ENCODE data around the gene PAK4. TPM values are rescaled to one million over a fixed set of nuclear protein-coding genes. Genes with fewer than 3 reads are reported as not detected.

The PAK4 gene
- total and polyA plus RNA-seq, 10 of the 15 experiments (the other 5 are each of a cell fraction or from before 2014, with no cell fraction given), result 0.08 to 19.3 (median 5.9) TPM

DNA sequence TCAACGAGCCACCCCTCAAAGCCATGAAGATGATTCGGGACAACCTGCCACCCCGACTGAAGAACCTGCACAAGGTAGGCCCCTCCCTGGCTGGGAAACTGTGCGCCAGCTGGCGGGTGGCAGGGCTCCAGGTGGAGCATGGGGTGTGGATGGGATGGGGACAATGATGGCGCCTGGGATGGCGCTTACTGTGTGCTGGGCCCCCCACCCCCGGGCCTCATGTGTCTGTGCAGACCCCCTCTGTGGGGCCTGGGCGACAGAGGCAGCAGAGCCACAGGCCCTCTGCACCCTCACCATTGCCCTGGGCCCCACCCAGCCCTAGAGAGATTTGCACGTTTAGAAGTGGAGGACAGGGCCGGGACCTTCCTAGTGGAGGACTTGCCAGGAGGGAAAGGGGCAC lies 52.1 kb downstream of the PAK4 start:
- intact Hi-C loops (cut with micrococcal nuclease; ENCODE audit: unreplicated experiment), result no loop called here
- Histone ChIP-seq H3K4me1 (ENCODE audit: control insufficient read depth, insufficient read depth, low read length) (no peaks in the 10 kb centered on the region), H3K36me3 (ENCODE audit: control insufficient read depth in 2 of 2, insufficient read depth in 2 of 2, low read length in 1 of 2) (peaks cover 0 to 11% of the 10 kb centered on the region in 2 experiments; a peak in 2 of 4 replicates), H4K20me1 (ENCODE audit: control insufficient read depth, insufficient read depth) (no peaks in the 10 kb centered on the region; the same call in 1 of the 2 replicates), H3K9me3 (replicated peaks; ENCODE audit: control insufficient read depth, insufficient read depth, low read length) (no peaks in the 10 kb centered on the region), H3K79me2 (ENCODE audit: control insufficient read depth, insufficient read depth, low read length) (no peaks in the 10 kb centered on the region), H3K9ac (ENCODE audit: control insufficient read depth, insufficient read depth, low read length) (no peak overlapping the region), H3K27ac (ENCODE audit: control insufficient read depth, insufficient read depth) (no peak overlapping the region), H2AFZ (ENCODE audit: control insufficient read depth, low read depth, low read length) (no peak overlapping the region), H3K4me3 (no peak overlapping the region), H3K4me2 (ENCODE audit: control insufficient read depth, insufficient read depth) (no peak overlapping the region), H3K27me3 (replicated peaks in 1 of 2; ENCODE audit: control insufficient read depth in 2 of 2, insufficient read depth in 2 of 2, low read length in 1 of 2) (no peaks in the 10 kb centered on the region)
- SMC1A ChIA-PET (ENCODE audit: uncharacterized antibody, unreplicated experiment), result no interaction called here
- FAIRE-seq (no peak), ATAC-seq (no peak), DNase-seq (ENCODE audit: low read depth, low spot score) (no peak)
- POLR2A ChIA-PET, result no interaction called here
- CTCF ChIA-PET, result interaction anchor here (1.0 kb wide), 1 partner anchor 9 kb away, joined by 3 read pairs; no protein-coding TSS in a partner anchor
- no TSS peak for BruUV-seq (replicated peaks)
- RAD21 ChIA-PET (ENCODE audit: unreplicated experiment), result no interaction called here
- no peak for TF ChIP-seq PBX3 (IDR thresholded peaks at IDR 0.05; ENCODE audit: insufficient replicate concordance, low read depth, low read length)
- TF ChIP-seq ELK1 (IDR thresholded peaks at IDR 0.05; ENCODE audit: low read depth, low read length), result no peak
- no peak for TF ChIP-seq ZBED1 (IDR thresholded peaks at IDR 0.05; ENCODE audit: borderline replicate concordance)
- no peak for TF ChIP-seq DPF2 (IDR thresholded peaks at IDR 0.05)
- TF ChIP-seq EED (IDR thresholded peaks at IDR 0.05; ENCODE audit: low read depth), result no peak
- TF ChIP-seq, protein P1, sequence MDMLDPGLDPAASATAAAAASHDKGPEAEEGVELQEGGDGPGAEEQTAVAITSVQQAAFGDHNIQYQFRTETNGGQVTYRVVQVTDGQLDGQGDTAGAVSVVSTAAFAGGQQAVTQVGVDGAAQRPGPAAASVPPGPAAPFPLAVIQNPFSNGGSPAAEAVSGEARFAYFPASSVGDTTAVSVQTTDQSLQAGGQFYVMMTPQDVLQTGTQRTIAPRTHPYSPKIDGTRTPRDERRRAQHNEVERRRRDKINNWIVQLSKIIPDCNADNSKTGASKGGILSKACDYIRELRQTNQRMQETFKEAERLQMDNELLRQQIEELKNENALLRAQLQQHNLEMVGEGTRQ (IDR thresholded peaks at IDR 0.05; ENCODE audit: borderline replicate concordance, low read depth, low read length), result no peak
- no peak for TF ChIP-seq STAT3 (IDR thresholded peaks at IDR 0.05; ENCODE audit: low read depth, low read length)
- TF ChIP-seq ZNF274 (IDR thresholded peaks at IDR 0.05; ENCODE audit: insufficient read depth, insufficient read length), result no peak
- TF ChIP-seq, protein P2, sequence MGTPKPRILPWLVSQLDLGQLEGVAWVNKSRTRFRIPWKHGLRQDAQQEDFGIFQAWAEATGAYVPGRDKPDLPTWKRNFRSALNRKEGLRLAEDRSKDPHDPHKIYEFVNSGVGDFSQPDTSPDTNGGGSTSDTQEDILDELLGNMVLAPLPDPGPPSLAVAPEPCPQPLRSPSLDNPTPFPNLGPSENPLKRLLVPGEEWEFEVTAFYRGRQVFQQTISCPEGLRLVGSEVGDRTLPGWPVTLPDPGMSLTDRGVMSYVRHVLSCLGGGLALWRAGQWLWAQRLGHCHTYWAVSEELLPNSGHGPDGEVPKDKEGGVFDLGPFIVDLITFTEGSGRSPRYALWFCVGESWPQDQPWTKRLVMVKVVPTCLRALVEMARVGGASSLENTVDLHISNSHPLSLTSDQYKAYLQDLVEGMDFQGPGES (IDR thresholded peaks at IDR 0.05), result no peak
- TF ChIP-seq ATF2 (IDR thresholded peaks at IDR 0.05; ENCODE audit: low read length), result no peak
- no peak for TF ChIP-seq IRF4 (IDR thresholded peaks at IDR 0.05; ENCODE audit: low read depth, low read length)
- no peak for TF ChIP-seq NR2F1 (conservative IDR thresholded peaks at IDR 0.05)
- in situ Hi-C loops (cut with MboI), result no loop called here
- 98% methylated on average over 11 of the region's 11 CpGs for WGBS (ENCODE audit: insufficient coverage, insufficient replicate concordance, low lambda C conversion rate, missing lambda C conversion rate)
